HG02588 (cell line): ENCODE results near the gene CRK.

Experiments used
- ATAC-seq: cut with Tn5 transposase; IDR thresholded peaks from one replicate; pipeline ENCODE4 v1.9.1; 2021; ENCODE audit warnings: mild to moderate bottlenecking, moderate library complexity; ENCODE audit not compliant: unreplicated experiment

CRK gene

DNA sequence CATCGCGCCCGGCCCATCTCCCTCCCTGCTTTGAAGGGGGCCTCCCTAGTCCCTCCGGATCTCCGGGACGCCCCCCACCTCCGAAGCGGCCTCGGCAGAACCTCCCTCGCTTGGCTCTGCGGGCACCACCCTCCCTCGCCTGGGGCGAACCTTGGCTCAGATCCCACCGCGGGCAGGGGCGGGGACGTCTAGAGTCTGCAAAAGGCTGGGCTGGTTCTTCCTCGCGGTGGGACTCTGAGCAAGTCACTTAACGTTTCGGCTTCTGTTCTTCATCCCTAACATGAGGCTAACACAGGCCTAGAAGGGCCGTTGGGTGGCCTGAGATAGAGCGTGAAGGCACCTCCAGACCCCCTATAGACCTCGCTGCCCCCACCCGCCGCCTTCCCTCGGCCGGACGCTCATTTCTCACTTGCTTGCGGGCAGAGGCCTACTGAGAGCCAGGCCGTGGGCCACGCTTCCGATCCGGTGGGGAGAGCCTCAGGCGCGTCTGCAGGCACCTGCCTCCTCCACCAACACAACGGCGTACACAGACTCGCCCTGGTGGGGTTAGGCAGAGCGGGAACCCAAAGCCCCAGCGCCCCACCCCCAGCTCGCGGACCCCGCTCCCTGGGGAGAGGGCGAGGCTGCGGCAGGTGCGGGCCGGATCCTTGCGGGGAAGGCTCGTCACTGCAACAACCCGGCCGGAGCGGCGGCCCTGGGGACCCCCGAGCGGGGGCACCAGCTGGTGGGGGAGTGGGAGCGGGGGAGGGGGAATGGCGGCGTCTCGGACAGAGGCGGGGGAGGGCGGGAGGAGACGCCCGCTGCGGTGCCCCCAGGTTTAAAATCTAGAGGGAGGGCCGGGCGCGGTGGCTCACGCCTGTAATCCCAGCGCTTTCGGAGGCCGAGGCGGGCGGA lies 31.0 kb upstream of the CRK start:
- ATAC-seq, result no peak

DNA sequence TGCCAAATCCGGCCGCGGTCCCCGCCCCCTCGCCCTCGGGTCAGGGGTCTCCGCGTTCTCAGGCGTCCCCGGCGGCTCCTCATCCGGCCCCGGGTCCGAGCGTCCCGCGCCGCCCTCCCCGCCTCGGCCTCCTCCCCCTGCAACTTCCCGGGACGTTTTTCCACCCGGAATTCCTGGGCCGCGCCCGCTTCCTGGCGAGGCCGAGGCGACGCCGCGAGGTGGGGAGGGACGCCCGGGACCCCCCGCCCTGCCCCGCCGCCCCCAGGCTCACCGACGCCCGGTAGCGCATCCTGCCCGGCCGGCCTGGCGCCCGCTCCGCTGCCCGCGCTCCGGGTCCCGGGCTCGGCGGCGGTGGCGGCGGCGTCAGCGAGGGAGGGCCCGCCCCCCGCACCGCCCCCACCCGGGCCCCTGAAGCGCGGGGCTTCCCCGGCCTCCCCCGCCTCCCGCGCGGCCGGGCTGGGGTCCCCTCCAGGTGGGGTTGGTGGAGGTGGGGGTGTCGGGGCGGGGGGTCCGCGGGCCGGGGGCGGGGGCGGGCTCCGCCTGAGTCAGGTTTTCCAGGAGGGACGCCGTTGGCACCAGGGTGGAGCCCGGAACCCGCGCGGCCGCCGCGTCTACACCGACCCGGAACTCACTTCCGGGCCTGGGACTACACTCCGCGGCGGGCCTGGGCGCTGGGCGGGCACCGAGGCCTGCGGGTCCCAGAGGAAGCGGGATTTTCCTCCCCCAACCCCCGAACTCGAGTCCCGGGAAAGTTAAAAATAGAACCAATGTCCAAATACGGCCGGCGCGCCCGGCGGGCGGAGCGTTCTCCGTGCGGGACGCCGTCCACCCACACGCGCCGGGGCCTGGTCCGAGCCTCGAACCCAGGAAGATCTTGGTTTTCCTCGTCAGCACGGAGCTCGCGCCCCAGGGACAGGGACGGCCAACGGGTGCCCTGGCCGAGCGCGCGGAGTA lies 29.7 kb upstream of the CRK start:
- peak; percentile 29 for ATAC-seq

DNA sequence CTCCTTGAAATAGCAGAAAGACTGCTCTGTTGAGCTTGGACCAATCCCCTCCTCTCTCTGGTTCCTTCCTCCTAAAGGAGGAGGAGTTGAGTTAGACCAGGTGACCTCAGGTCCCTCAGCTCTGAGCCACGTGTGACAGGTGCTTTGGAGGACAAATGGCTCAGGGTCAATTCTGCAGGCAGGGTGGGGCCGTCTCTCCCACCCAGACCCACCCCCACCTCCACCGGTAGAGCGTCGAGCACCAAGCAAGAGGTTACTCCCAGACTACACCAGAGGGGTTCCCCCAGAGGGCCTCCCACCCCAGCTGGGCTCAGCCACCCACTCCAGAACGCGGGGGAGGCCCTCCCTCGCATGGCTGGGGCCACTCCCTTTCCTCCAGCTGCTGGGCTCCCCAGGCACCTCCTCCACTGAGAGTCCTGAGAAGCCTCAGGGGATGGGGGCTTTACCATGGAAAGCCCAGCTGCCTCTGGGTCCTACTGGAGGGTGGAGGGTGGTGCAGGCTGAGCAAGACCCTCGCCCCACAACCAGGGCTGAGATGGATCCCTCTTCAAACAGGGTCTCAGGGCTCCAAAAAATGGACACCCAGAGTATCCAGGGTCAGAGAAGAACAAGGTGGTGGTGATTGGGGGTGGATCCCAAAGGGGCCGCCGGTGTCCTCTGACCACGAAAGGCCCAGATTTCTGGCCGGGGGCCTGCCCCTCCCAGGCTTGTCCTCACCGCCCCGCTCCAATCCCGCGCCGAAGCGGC lies 28.8 kb upstream of the CRK start:
- ATAC-seq, result peak; percentile 33

DNA sequence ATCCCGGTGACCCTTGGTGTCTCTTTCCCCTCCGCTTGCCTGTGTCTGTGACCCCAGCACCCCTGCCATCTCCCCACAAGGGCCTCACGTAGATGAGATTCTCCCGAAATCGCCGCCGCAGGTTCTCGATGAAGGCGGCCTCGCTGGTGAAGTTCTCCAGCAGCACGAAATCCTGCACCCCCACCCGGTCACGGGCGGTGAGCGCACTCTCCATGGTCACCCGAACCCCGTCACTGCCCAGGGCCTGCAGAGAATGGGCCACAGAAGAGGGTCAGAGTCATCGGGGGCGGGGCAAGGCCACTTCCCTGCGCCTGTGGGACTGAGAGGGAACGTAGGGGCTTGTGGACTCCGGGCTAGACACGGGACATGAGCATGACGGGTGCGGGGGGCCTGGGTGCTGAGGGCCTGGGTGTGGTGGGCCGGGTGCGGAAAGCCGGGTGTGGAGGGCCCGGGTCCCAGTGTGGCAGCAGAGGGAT lies 28.1 kb upstream of the CRK start:
- no peak for ATAC-seq

DNA sequence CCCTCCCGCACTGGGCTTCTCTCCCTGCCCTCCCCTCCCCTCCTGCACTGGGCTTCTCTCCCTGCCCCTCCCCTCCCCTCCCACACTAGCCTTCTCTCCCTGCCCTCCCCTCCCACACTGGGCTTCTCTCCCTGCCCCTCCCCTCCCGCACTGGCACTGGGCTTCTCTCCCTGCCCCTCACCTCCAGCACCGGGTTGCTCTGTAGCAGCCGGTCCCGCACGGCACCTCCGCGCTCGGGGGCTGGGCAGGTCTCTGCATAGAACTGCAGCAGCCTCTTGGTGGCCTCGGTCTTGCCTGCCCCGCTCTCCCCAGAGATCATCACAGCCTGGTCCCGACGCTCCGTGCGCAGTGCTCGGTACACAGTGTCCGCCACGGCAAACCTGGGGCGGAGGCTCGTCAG lies 26.6 kb upstream of the CRK start:
- ATAC-seq, result no peak

DNA sequence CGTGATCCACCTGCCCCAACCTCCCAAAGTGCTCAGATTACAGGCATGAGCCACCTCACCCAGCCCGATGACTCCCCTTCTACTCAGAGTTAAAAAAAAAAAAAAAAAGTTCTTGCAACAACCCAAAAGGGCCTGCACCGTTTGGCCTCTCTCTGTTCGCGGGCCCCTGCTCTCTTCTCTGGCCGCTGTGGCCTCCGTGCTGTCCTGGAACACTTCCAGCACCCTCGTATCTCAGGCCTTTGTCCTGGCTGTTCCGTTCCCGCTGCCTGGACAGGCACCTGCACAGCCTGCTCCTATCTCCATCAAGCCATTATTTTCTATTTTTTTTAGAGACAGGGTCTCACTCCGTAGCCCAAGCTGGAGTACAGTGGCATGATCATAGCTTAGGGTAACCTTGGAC lies 25.7 kb upstream of the CRK start:
- ATAC-seq, result no peak

DNA sequence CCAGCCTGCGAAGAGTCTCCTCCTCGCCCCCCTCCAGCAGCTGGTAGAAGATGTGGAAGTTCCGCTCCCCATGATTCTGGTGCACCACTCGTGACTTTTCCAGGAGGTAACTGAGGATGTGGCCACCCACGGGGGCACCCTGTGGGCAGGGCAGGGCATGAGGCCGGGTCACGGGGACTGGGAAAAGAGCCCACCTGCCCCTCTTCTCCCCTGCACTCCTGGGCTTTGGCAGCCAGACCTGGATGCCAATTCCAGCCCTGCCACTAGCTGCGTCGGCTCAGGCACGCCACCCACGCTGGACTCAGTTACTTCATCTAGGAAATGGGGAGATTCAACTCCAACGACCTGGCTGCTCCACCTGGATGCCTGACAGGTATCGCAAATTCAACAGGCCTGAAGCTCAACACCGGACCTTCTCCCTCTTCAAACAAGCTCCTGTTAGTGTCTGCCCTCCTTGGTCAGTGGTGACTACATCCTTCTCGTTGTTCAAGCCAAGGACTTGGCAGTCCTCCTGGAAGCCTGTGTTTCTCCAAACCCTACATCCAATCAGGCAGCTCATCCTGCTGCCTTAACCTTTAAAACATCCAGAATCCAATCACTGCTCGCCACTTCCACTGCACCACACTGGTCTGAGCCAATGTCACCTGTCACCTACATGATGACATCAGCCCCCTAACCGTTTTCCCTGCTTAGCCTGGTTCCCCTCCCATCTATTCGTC lies 24.9 kb upstream of the CRK start:
- no peak for ATAC-seq

DNA sequence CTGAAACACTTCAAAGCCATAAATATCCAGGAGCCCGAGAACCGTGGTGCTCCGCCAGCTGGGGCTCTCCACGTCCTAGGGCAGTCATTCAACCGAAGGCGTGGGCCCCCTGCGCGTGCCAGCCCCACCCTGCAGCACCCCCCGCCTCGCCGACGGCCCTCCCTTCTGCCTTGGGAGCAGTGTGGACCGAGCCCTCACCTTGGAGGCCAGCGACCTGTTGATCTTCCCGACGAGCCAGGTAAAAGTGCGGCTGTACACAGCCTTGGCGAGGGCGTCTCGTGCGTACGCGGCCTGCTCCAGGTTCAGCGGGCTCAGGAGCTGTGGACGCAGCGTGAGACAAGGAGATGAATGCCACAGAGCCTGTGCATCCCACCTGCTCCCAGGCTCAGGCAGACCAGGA lies 22.4 kb upstream of the CRK start:
- no peak for ATAC-seq

DNA sequence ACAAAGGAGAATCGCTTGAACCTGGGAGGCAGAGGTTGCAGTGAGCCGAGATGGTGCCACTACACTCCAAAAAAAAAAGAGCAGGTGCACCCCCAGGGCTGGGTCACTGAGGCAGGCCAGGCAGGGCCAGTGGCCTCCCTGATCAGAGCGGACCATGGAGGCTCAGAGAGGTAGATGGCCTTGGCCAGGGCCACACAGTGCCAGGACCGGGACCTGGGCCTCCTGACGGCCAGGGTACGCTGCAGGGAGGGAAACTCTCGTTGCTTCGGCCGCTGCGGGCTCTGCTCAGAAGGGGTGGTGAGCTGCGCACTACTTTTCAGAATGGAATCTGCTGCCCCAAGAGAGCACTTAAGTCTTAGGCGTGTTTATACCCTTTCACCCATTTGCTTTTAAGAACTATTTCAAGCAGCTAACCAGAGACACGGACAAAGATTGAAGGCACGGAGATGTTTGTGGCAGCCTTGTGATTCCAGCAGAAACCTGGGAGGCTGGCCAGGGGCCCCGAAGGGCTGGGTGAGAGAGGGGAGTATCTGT lies 19.4 kb upstream of the CRK start:
- ATAC-seq, result no peak

DNA sequence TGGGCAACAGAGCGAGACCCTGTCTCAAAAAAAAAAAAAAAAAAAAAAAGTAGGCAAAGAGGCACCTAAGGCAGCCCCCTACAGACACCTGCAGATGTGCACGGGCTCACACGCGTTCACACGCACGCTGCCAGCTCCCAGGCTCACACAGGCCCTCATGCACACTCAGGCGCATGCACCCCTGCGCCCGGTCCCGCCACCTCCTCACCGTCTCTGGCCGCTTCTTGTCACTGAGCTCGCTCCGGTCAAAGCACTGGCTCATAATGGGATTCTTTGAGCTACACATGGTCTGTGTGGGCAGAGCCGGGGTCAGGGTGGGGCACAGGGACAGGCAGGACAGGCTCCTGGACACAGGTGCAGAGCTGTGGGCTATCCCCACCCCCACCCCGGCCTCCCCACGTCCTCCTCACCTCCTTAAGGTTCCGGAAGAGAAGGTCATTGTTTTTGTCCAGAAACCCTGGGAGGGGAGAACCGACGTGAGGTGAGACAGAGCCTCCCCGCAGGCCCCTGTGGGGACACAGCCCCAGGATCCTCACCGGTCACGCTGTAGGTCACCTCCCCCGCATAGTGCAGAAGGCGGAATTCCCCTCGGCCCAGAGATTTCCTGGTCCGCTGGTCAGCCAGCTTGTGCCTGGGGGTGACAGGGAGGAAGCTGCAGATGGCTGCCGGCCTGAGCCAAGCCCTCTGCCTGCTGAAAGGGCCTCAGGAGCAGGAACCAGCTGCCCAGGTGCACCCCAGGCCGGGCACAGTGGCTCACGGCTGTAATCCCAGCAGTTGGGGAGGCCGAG lies 18.6 kb upstream of the CRK start:
- peak; percentile 56 for ATAC-seq

DNA sequence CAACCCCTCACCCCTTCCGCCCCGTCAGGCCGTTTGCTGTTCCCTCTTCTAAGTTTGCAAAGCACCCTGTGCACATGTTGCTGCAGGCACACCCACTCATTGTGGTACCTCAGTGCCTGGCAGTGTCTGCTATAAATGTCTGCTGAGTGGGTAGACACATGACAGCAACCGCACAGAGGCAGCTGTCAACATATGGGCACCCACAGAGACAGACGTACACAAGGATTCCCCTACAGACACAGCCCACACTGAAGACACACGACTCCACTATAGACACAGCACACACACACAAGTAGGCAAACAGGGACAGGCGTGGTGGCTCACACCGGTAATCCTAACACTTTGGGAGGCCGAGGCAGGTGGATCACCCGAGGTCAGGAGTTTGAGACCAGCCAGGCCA lies 17.8 kb upstream of the CRK start:
- no peak for ATAC-seq

DNA sequence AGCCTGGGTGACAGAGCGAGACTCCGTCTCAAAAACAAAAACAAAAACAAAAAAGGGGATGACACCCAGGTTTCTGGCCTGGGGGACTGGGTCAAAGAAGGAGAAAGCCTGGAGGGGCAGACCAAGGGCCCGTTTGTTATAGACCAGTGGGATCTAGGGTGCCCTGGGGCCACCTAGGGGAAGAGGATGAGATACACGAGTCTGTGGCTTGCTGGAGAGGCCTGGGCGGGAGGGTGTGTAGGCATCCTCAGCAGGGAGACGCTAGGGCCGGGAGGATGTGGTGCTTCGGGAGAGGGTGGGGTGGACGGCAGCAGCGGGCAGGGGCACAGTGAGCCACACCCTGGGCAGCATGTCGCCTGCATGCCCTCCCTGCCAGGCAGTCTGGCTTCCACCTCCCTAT lies 17.1 kb upstream of the CRK start:
- no peak for ATAC-seq

DNA sequence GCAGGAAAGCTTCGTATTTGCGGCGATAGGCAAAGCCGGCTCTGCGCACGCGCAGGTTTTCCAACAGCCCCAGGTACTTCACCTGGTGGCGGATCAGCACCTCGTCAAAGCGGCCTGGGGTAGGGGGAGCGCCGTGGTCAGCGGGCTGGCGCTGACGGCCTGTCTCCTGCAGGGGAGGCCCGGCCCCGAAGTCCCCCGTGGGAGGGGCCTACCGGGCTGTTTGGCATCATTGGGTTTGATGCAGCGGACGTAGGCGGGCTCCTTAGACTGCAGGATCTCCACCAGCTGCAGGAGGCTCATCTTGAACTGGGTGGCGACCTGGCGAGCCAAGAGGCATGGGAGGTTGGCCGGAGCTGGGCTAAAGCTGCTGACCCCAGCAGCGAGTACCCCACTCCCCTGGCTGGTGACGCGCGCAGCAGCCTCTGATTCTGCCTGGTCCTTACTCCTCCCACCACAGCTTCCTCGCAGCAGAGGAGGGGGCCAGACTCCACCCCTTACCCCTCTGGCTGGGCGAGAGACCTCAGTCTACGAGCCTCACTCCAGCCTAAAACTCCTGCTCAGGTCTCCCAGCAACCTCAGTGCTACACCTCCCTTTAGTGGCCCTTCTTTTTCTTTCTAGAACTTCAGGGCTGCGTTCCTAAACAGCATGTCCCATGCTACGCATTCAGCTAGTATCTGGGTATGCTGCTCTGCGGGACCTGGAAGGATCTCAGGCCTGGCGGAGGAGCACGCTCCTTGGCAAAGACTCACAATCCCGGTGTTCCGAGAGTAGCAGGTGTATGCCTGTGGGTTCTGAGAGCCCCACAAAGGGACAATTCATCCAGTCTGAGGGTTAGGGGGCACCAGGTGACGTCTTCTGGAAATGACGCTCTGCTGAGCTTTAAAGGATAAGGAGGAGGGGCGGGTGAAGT lies 16.1 kb upstream of the CRK start:
- ATAC-seq, result no peak

DNA sequence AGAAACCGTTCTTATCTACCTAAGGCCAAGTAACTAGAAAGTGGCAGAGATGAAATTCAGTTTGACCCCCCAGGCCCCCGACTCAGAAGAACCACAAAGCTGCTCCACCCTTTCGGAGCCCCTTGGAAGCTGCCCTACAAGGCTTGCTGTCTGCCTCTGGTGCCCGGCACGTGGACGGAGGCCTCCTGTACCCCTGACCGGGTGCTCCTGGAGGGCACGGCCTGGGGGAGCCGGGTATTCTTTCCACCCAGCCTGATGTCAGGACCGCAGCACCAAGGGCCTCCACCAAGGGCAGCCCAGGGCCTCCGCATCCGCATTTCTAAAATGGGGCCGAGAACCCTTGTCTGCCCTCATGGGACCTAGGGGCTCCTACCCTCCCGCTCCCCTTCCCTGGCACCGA lies 15.5 kb upstream of the CRK start:
- ATAC-seq, result no peak

DNA sequence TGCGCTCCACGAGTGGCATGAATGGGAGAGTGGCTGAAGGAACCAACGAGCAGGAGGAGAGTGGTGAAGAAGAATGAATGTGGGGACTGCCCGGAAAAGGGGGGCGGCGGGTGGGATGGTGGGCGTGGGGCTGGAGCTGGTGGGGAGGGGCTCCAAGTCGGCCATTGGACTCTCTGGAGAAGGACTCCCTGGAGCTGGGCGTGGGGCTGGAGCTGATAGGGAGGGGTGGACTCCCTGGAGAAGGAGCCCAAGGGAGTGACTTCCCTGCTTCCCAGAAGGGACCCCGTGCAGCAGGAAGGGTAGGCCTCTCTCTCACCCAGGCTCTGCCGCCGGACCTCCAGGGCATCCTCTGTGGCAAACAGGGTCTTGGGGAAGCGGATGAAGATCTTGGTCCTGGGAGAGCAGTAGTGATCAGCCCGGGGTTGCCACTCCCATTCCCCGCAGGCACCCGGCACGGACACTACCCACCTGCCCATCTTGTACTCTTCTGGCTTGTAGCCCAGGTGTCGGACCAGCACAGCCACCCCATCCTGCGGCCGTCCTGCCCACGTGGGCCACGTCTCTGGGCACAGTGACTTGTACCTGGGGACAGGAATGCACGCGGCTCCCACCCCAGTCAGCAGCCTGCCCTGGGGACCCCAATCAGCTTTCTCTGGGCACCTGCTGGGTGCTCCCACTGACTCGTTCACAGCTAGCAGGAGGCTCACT lies 14.9 kb upstream of the CRK start:
- ATAC-seq, result no peak

DNA sequence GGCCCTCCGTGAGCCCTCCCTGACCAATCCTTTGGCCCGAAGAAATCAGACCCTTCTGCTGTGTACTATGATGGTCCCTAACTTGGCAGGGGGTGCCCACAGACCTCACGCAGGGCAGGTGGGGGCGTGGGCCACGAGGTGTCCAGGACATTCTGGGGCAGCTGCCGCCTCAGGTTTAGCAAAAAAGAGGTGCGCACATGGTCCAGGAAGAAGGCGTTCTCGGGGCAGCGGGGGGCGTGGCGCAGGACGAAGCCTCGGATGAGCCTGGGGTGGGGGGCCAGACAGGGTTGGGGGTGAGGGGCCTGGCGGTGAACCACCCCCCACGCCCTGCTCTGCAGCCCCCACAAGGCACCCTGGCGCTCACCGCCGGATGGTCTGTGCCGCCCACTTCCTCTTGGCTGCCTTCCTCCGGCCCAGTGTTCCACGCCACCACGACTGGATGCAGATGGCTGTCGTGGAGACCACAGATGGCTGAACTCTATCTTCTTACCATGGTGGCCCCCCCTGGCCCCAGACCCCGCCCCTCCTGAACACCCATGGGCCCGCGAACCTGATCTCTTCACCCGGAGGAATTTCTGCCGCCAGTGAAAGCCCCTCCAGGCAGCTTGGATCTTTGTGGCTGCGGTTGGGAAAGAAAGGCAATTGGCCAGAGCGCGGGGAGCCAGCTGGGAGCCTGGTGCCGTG lies 14.2 kb upstream of the CRK start:
- no peak for ATAC-seq

DNA sequence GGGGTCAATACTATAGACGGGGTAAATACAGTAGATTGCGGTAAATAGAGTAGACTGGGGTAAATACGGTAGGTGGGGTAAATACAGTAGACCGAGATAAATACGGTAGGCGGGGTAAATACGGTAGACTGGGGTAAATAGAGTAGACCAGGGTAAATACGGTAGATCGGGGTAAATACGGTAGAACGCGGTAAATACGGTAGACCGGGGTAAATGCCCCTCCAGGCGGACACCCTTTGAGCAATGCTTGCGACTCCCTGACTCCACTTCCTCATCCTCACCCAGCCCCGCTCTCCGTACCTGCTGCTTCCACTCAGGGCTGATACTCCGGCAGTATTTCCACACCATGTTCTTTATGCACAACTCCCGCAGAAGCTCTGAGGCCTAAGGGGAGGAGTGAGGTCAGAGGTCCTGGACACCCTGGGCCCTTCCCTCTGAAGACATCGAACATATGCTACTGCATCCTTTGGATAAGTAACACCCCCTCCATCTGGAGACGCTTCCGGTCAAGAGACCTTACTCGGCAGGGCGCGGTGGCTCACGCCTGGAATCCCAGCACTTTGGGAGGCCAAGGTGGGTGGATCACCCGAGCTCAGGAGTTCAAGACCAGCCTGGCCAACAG lies 13.3 kb upstream of the CRK start:
- no peak for ATAC-seq
